IMR-90 (cell line): Measurements from ENCODE around the gene SGO2. TPM values are rescaled to one million over a fixed set of nuclear protein-coding genes. Genes with fewer than 3 reads are reported as not detected.
A peak's percentile ranks its signal among the peaks of the same experiment; 100 is the strongest.

ENCODE experiments used
- ATAC-seq: fragments of 200-7000 bp; cut with Tn5 transposase; 2 replicates; pipeline ENCODE4 v1.9.1; 2020; ENCODE audit warnings: low read depth, mild to moderate bottlenecking, moderate library complexity
- BruUV-seq: library from RNA; stranded (reverse); fragments of 400-500 nt; replicated peaks from 2 replicates; lab custom pipeline; 2021; lab: Mats Ljungman, UMichigan
- CTCF ChIA-PET: fragments of 300-600 bp; formaldehyde crosslinking; extraction: SDS; loops from one replicate; lab custom pipeline; 2021; ENCODE audit warnings: antibody characterized with exemption; lab: Yijun Ruan, JAX
- POLR2A ChIA-PET: fragments of 300-600 bp; sonication (Branson Sonifier 250); formaldehyde crosslinking; loops from one replicate; lab custom pipeline; 2022; ENCODE audit warnings: antibody characterized with exemption; ENCODE audit not compliant: unreplicated experiment; lab: Charles Lee
- DNase-seq: peaks from one replicate; pipeline ENCODE4 v3.0.0; 2013
- H2AFZ ChIP-seq: replicated peaks from 2 replicates; pipeline ENCODE3; 2013; ENCODE audit warnings: low read length, mild to moderate bottlenecking; ENCODE audit not compliant: poor library complexity
- H2AK5ac ChIP-seq: 2 replicates; pipeline ENCODE4 v1.6.1; 2013; ENCODE audit warnings: low read depth, low read length, inconsistent platforms
- H2AK9ac ChIP-seq: replicated peaks from 2 replicates; pipeline ENCODE3; 2013; ENCODE audit warnings: mild to moderate bottlenecking, low read depth, low read length, moderate library complexity; ENCODE audit not compliant: poor library complexity
- H2BK120ac ChIP-seq: 2 replicates; pipeline ENCODE4 v1.6.1; 2013; ENCODE audit warnings: low read depth, low read length, inconsistent platforms
- H2BK15ac ChIP-seq: 3 replicates; pipeline ENCODE4 v1.6.1; 2013; ENCODE audit warnings: low read depth, low read length, inconsistent platforms
- H2BK20ac ChIP-seq: 2 replicates; pipeline ENCODE4 v1.6.1; 2013; ENCODE audit warnings: low read depth, mild to moderate bottlenecking, inconsistent platforms, low read length, moderate library complexity
- H2BK5ac ChIP-seq: 2 replicates; pipeline ENCODE4 v1.6.1; 2013; ENCODE audit warnings: mild to moderate bottlenecking, low read depth, low read length, inconsistent platforms; ENCODE audit not compliant: poor library complexity, severe bottlenecking
- H3K14ac ChIP-seq: replicated peaks from 2 replicates; pipeline ENCODE4 v1.6.1; 2013; ENCODE audit warnings: low read depth, low read length, inconsistent platforms
- H3K18ac ChIP-seq: 2 replicates; pipeline ENCODE4 v1.6.1; 2013; ENCODE audit warnings: low read depth, low read length, control low read depth
- H3K23ac ChIP-seq: 2 replicates; pipeline ENCODE4 v1.6.1; 2013; ENCODE audit warnings: low read depth, low read length, inconsistent platforms
- H3K27ac ChIP-seq: 2 replicates; pipeline ENCODE4 v1.5.1; 2013; ENCODE audit warnings: mild to moderate bottlenecking, control low read depth, low read length; ENCODE audit not compliant: insufficient read depth
- H3K27me3 ChIP-seq: 2 replicates; pipeline ENCODE4 v1.6.1; 2013; ENCODE audit warnings: low read length; ENCODE audit not compliant: control insufficient read depth, insufficient read depth
- H3K36me3 ChIP-seq: 2 replicates; pipeline ENCODE4 v1.6.1; 2013; ENCODE audit warnings: low read length, mixed read lengths; ENCODE audit not compliant: control insufficient read depth, insufficient read depth
- H3K4ac ChIP-seq: 2 replicates; pipeline ENCODE4 v1.6.1; 2013; ENCODE audit warnings: low read depth, low read length, inconsistent platforms
- H3K4me1 ChIP-seq: 2 replicates; pipeline ENCODE4 v1.6.1; 2013; ENCODE audit warnings: low read length, mixed read lengths; ENCODE audit not compliant: control insufficient read depth, insufficient read depth
- H3K4me2 ChIP-seq: 2 replicates; pipeline ENCODE4 v1.6.1; 2013; ENCODE audit warnings: low read depth, mild to moderate bottlenecking, control low read depth, low read length, moderate library complexity
- H3K4me3 ChIP-seq: 2 replicates; pipeline ENCODE4 v1.5.1; 2013; ENCODE audit warnings: low read depth, mild to moderate bottlenecking, control low read depth, low read length, moderate library complexity; ENCODE audit not compliant: insufficient read depth
- H3K56ac ChIP-seq: 2 replicates; pipeline ENCODE4 v1.6.1; 2013; ENCODE audit warnings: low read length, inconsistent platforms; ENCODE audit not compliant: insufficient read depth; ENCODE audit errors: extremely low read depth
- H3K79me1 ChIP-seq, 2 experiments: 2 replicates each; pipeline ENCODE4 v1.6.1; 2013; ENCODE audit warnings: low read length in 2 of 2, inconsistent platforms in 1 of 2, low read depth in 1 of 2
- H3K9ac ChIP-seq: 2 replicates; pipeline ENCODE4 v1.6.1; 2013; ENCODE audit warnings: low read depth, low read length, control low read depth
- H3K9me1 ChIP-seq: 2 replicates; pipeline ENCODE4 v1.6.1; 2013; ENCODE audit warnings: low read length, inconsistent platforms; ENCODE audit not compliant: insufficient read depth
- H3K9me3 ChIP-seq: 2 replicates; pipeline ENCODE4 v1.6.1; 2013; ENCODE audit warnings: low read length; ENCODE audit not compliant: control insufficient read depth, insufficient read depth
- H4K20me1 ChIP-seq: 2 replicates; pipeline ENCODE4 v1.6.1; 2013; ENCODE audit warnings: low read length, inconsistent platforms; ENCODE audit not compliant: insufficient read depth
- H4K5ac ChIP-seq: 2 replicates; pipeline ENCODE4 v1.6.1; 2013; ENCODE audit warnings: mild to moderate bottlenecking, low read depth, low read length, control low read depth
- H4K8ac ChIP-seq, 2 experiments: 2 replicates each; pipeline ENCODE4 v1.6.1; 2013; ENCODE audit warnings: low read depth in 2 of 2, low read length in 2 of 2, control low read depth in 1 of 2, inconsistent platforms in 1 of 2
- H4K91ac ChIP-seq: 2 replicates; pipeline ENCODE4 v1.6.1; 2013; ENCODE audit warnings: low read depth, low read length, inconsistent platforms; ENCODE audit not compliant: insufficient read depth
- BHLHE40 ChIP-seq: fragments of 150-350 bp; IDR thresholded peaks from 2 replicates; pipeline ENCODE4 v1.6.1; 2016; ENCODE audit warnings: mild to moderate bottlenecking, low read depth, low read length
- CEBPB ChIP-seq: IDR thresholded peaks from 2 replicates; pipeline ENCODE4 v1.6.1; 2012; ENCODE audit warnings: low read depth, low read length, improper control_type of control experiment
- CHD1 ChIP-seq: IDR thresholded peaks from 2 replicates; pipeline ENCODE4 v1.6.1; 2012; ENCODE audit warnings: low read depth, low read length, improper control_type of control experiment
- MAFK ChIP-seq: IDR thresholded peaks from 2 replicates; pipeline ENCODE4 v1.6.1; 2012; ENCODE audit warnings: low read depth, low read length, improper control_type of control experiment
- MAZ ChIP-seq: IDR thresholded peaks from 2 replicates; pipeline ENCODE4 v1.6.1; 2012; ENCODE audit warnings: low read depth, mild to moderate bottlenecking, low read length, improper control_type of control experiment, moderate library complexity, borderline replicate concordance
- MXI1 ChIP-seq: IDR thresholded peaks from 2 replicates; pipeline ENCODE4 v1.6.1; 2012; ENCODE audit warnings: low read depth, mild to moderate bottlenecking, low read length, moderate library complexity, borderline replicate concordance
- POLR2A ChIP-seq: IDR thresholded peaks from 2 replicates; pipeline ENCODE4 v1.6.1; 2012; ENCODE audit warnings: mild to moderate bottlenecking, low read depth, low read length
- RAD21 ChIP-seq: IDR thresholded peaks from 2 replicates; pipeline ENCODE4 v1.6.1; 2012; ENCODE audit warnings: low read length, improper control_type of control experiment
- WGBS, 2 experiments: methylation state at CpG; one replicate each; pipeline versions ENCODE4 v1.1.5 to v1.1.7; 2013; ENCODE audit warnings: missing lambda C conversion rate in 2 of 2; ENCODE audit not compliant: insufficient read length in 1 of 2; ENCODE audit errors: extremely low coverage in 2 of 2; 5-methylcytosine and 5-hydroxymethylcytosine counted together
- dilution Hi-C: fragments of 300-500 bp; cut with HindIII; formaldehyde crosslinking; loops from one replicate; pipeline ENCODE4 v1.14.3; 2018; ENCODE audit warnings: low sequenced_read_pairs; ENCODE audit not compliant: unreplicated experiment
- in situ Hi-C: fragments of 300-500 bp; cut with MboI; formaldehyde crosslinking; loops from 3 replicates; pipeline ENCODE4 v1.14.3; 2019; ENCODE audit warnings: low sequenced_read_pairs, inconsistent platforms, mixed read lengths
- intact Hi-C: fragments of 100-400 bp; cut with micrococcal nuclease; formaldehyde crosslinking; loops from 2 replicates; pipeline ENCODE4 v1.10.0; 2022
- polyA plus RNA-seq, 3 experiments: library from polyadenylated mRNA; depleted of rRNA; stranded (reverse); fragments of >200 nt; gene quantifications; 2 replicates each; pipeline ENCODE4 v1.2.3, GENCODE V29; 2012; ENCODE audit warnings: low replicate concordance in 1 of 3
- total RNA-seq: library from RNA; depleted of rRNA; stranded (reverse); fragments of >200 nt; gene quantifications from 2 replicates; pipeline ENCODE4 v1.2.3, GENCODE V29; 2012
- TF ChIP-seq, protein P1 (sequence below): conservative IDR thresholded peaks from 2 replicates; pipeline ENCODE4 v1.5.1; 2012; ENCODE audit warnings: mild to moderate bottlenecking, low read depth, low read length, improper control_type of control experiment

SGO2 gene
- total and polyA plus RNA-seq, 2 of the 4 experiments (the other 2 are of a cell fraction) = 5.4 to 6.3 TPM

DNA sequence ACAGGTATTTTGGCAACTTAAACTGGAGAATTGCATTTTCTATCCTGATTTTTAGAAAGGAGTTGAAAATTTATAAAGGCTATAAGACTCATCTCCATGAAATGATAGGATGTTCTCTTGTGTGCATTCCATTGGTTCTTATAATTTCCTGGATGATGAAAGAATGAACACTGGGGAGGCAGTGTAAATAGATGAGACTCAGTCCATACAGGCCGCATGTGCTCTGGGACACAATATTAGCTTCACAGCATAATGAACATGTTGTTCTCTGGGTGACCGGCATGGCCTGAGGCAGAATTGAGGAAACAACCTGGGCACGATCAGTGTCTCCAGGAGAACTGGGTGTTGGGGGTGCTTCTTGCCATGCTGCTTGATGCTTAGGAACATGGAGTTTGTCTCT is 98.7 kb downstream of the SGO2 start:
- no peaks in the 10 kb centered on the region for H3K27me3 ChIP-seq
- H4K8ac ChIP-seq = peak overlapping the region; percentile 62 to 96
- H3K4ac ChIP-seq = peak overlapping the region; percentile 97
- H3K14ac ChIP-seq = peak overlapping the region; percentile 94
- H2BK15ac ChIP-seq = peak overlapping the region; percentile 90
- H2BK120ac ChIP-seq = peak overlapping the region; percentile 98
- H2AFZ ChIP-seq = peak overlapping the region; percentile 85
- 0% methylated on average over 1 of the region's 3 CpGs; no CpG with 5 or more reads in 1 of the 2 experiments for WGBS, 2 experiments
- peak overlapping the region; percentile 86 for H3K18ac ChIP-seq
- no peak for TF ChIP-seq MAFK
- no peak for TF ChIP-seq CHD1
- TF ChIP-seq, protein P1, sequence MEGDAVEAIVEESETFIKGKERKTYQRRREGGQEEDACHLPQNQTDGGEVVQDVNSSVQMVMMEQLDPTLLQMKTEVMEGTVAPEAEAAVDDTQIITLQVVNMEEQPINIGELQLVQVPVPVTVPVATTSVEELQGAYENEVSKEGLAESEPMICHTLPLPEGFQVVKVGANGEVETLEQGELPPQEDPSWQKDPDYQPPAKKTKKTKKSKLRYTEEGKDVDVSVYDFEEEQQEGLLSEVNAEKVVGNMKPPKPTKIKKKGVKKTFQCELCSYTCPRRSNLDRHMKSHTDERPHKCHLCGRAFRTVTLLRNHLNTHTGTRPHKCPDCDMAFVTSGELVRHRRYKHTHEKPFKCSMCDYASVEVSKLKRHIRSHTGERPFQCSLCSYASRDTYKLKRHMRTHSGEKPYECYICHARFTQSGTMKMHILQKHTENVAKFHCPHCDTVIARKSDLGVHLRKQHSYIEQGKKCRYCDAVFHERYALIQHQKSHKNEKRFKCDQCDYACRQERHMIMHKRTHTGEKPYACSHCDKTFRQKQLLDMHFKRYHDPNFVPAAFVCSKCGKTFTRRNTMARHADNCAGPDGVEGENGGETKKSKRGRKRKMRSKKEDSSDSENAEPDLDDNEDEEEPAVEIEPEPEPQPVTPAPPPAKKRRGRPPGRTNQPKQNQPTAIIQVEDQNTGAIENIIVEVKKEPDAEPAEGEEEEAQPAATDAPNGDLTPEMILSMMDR = no peak
- TF ChIP-seq BHLHE40 = peak; percentile 77; the same call in 1 of the 2 replicates
- peak; percentile 82 for TF ChIP-seq CEBPB
- peak; percentile 74; the same call in 1 of the 2 replicates for TF ChIP-seq MXI1
- no peak for TF ChIP-seq POLR2A
- no peak for TF ChIP-seq MAZ
- peak; percentile 7; the same call in 1 of the 2 replicates for TF ChIP-seq RAD21
- peak; percentile 89 for DNase-seq
- intact Hi-C loops (loop anchor here (5.0 kb wide), 1 partner anchor 38 kb away; no protein-coding TSS in a partner anchor), dilution Hi-C loops (no loop called here), in situ Hi-C loops (no loop called here)
- H3K56ac ChIP-seq = peak overlapping the region; percentile 78
- H2BK20ac ChIP-seq = peak overlapping the region; percentile 100
- peaks cover 33% of the 10 kb centered on the region for H3K9me1 ChIP-seq
- peaks cover 29% of the 10 kb centered on the region for H3K4me1 ChIP-seq
- ATAC-seq = peak; percentile 89
- no peak overlapping the region for H3K4me3 ChIP-seq
- no peaks in the 10 kb centered on the region for H3K36me3 ChIP-seq
- no TSS peak for BruUV-seq
- ChIA-PET POLR2A (no interaction called here), CTCF (no interaction called here)
- no peaks in the 10 kb centered on the region for H3K9me3 ChIP-seq
- H3K4me2 ChIP-seq = peak overlapping the region; percentile 54
- H4K91ac ChIP-seq = peak overlapping the region; percentile 96
- peak overlapping the region; percentile 99 for H2BK5ac ChIP-seq
- H3K79me1 ChIP-seq = no peaks in the 10 kb centered on the region
- H3K23ac ChIP-seq = peak overlapping the region; percentile 94
- H2AK9ac ChIP-seq = peak overlapping the region; percentile 82
- peak overlapping the region; percentile 87 for H3K27ac ChIP-seq
- peak overlapping the region; percentile 86 for H2AK5ac ChIP-seq
- H4K20me1 ChIP-seq = no peaks in the 10 kb centered on the region
- 0 out of 2 replicates have a peak overlapping the region, but pooled peaks have one; percentile 4 for H3K9ac ChIP-seq
- peak overlapping the region; percentile 23 for H4K5ac ChIP-seq
